K562 (cell line): Measurements from ENCODE around the gene PRICKLE2. TPM values are rescaled to one million over a fixed set of nuclear protein-coding genes. Genes with fewer than 3 reads are reported as not detected.

Experiments
- ATAC-seq: fragments of 200-7000 bp; cut with Tn5 transposase; 3 replicates; pipeline ENCODE4 v1.9.1; 2020; ENCODE audit warnings: moderate library complexity
- BruUV-seq: library from RNA; stranded (reverse); fragments of 400-500 nt; replicated peaks from 2 replicates; lab custom pipeline; 2021; lab: Mats Ljungman, UMichigan
- CTCF ChIA-PET: fragments of 300-600 bp; formaldehyde crosslinking; extraction: SDS; loops from one replicate; lab custom pipeline; 2021; ENCODE audit warnings: low intra/inter-chr PET ratio; lab: Yijun Ruan, JAX
- POLR2A ChIA-PET: fragments of 300-600, 350-650 bp; sonication (Branson Sonifier 250); formaldehyde crosslinking; extraction: SDS; loops from one replicate; lab custom pipeline; 2021; ENCODE audit warnings: antibody characterized with exemption, inconsistent platforms; lab: Yijun Ruan, JAX
- DNase-seq, 4 experiments: peaks; one replicate each; pipeline versions ENCODE4 v3.0.0 to v3.0.0-alpha.2; 2011 to 2018; ENCODE audit warnings: low spot score in 3 of 4, mixed read lengths in 3 of 4; ENCODE audit errors: extremely low read depth in 1 of 4
- FAIRE-seq: peaks from 2 replicates; lab custom pipeline; 2011; peaks lifted over from hg19 to GRCh38; lab: Jason Lieb, UNC
- H2AFZ ChIP-seq: 2 replicates; pipeline ENCODE4 v1.6.0; 2011; ENCODE audit warnings: low read depth, low read length, control low read depth, inconsistent platforms
- H3K27ac ChIP-seq: fragments of 200-600 bp; 3 replicates; pipeline ENCODE4 v1.8.0; 2011; ENCODE audit warnings: low read depth, mild to moderate bottlenecking, control low read depth, inconsistent platforms, low read length, moderate library complexity, mixed read lengths; ENCODE audit errors: extremely low read depth
- H3K27me3 ChIP-seq, 2 experiments: fragments of 300-600 bp in 1 of 2; 2 replicates in 1 of 2; 3 replicates in 1 of 2; pipeline versions ENCODE4 v1.6.0 to v1.8.0; 2011; ENCODE audit warnings: inconsistent platforms in 2 of 2, low read length in 2 of 2, mild to moderate bottlenecking in 1 of 2, mixed read lengths in 1 of 2, moderate library complexity in 1 of 2; ENCODE audit not compliant: control insufficient read depth in 2 of 2, insufficient read depth in 2 of 2
- H3K36me3 ChIP-seq: fragments of 300-600 bp; 3 replicates; pipeline ENCODE4 v1.8.0; 2011; ENCODE audit warnings: mild to moderate bottlenecking, low read length, inconsistent platforms; ENCODE audit not compliant: control insufficient read depth, insufficient read depth
- H3K4me1 ChIP-seq, 2 experiments: fragments of 200-600 bp in 1 of 2; replicated peaks in 1 of 2; 2 replicates in 1 of 2; 3 replicates in 1 of 2; pipeline versions ENCODE4 v1.5.1 to v1.8.0; 2011; ENCODE audit warnings: inconsistent platforms in 2 of 2, low read length in 2 of 2, mild to moderate bottlenecking in 1 of 2, mixed read lengths in 1 of 2, moderate library complexity in 1 of 2; ENCODE audit not compliant: control insufficient read depth in 2 of 2, insufficient read depth in 2 of 2
- H3K4me2 ChIP-seq: 2 replicates; pipeline ENCODE4 v1.6.1; 2011; ENCODE audit warnings: low read length, control low read depth, inconsistent platforms, mixed read lengths; ENCODE audit not compliant: insufficient read depth
- H3K4me3 ChIP-seq: fragments of 200-600 bp; sonication (generic), shearing (Covaris generic); 2 replicates; pipeline ENCODE4 v1.5.1; 2016; ENCODE audit warnings: control low read depth, inconsistent platforms
- H3K79me2 ChIP-seq: fragments of 200-600 bp; 3 replicates; pipeline ENCODE4 v1.8.0; 2011; ENCODE audit warnings: low read length, inconsistent platforms; ENCODE audit not compliant: control insufficient read depth, insufficient read depth
- H3K9ac ChIP-seq, 2 experiments: 2 replicates each; pipeline versions ENCODE4 v1.6.0 to v1.6.1; 2011; ENCODE audit warnings: low read depth in 2 of 2, low read length in 2 of 2, control low read depth in 1 of 2, inconsistent platforms in 1 of 2, mild to moderate bottlenecking in 1 of 2, mixed read lengths in 1 of 2; ENCODE audit not compliant: insufficient read depth in 1 of 2
- H3K9me1 ChIP-seq: one replicate; pipeline ENCODE4 v1.6.0; 2011; ENCODE audit warnings: inconsistent platforms, mild to moderate bottlenecking, low read length, moderate library complexity; ENCODE audit not compliant: control insufficient read depth, insufficient read depth
- H3K9me3 ChIP-seq: replicated peaks from 2 replicates; pipeline ENCODE4 v1.5.1; 2011; ENCODE audit warnings: low read depth, low read length, inconsistent platforms; ENCODE audit not compliant: control insufficient read depth, insufficient read depth
- H4K20me1 ChIP-seq: replicated peaks from 2 replicates; pipeline ENCODE4 v1.6.1; 2011; ENCODE audit warnings: low read length, inconsistent platforms, mixed read lengths; ENCODE audit not compliant: control insufficient read depth, insufficient read depth
- ADNP ChIP-seq: fragments of 200-800 bp; sonication (Bioruptor generic); IDR thresholded peaks from 2 replicates; pipeline ENCODE4 v1.6.1; 2016; ENCODE audit warnings: missing genetic modification characterization, missing compliant biosample characterization
- ARID2 ChIP-seq: fragments of 450-650 bp; IDR thresholded peaks from 2 replicates; pipeline ENCODE4 v1.6.1; 2017; ENCODE audit warnings: antibody characterized with exemption, mild to moderate bottlenecking
- EGR1 ChIP-seq: fragments of 450-650 bp; conservative IDR thresholded peaks from 2 replicates; pipeline ENCODE4 v1.6.1; 2017; ENCODE audit warnings: mild to moderate bottlenecking
- FOSL1 ChIP-seq: fragments of 200-800 bp; sonication (Bioruptor generic); conservative IDR thresholded peaks from 2 replicates; pipeline ENCODE4 v1.6.1; 2016; ENCODE audit warnings: missing genetic modification characterization, missing compliant biosample characterization
- IFI16 ChIP-seq: fragments of 250-450 bp; sonication (Bioruptor Pico); IDR thresholded peaks from 2 replicates; pipeline ENCODE4 v2.1.2; 2022; ENCODE audit warnings: mild to moderate bottlenecking, inconsistent platforms
- KLF1 ChIP-seq: fragments of 450-650 bp; IDR thresholded peaks from 2 replicates; pipeline ENCODE4 v1.6.1; 2016; ENCODE audit warnings: missing genetic modification characterization, missing compliant biosample characterization
- KLF16 ChIP-seq: IDR thresholded peaks from 2 replicates; pipeline ENCODE4 v1.6.1; 2016; ENCODE audit warnings: antibody characterized with exemption
- KLF6 ChIP-seq: fragments of 250-450 bp; sonication (Bioruptor Pico); IDR thresholded peaks from 2 replicates; pipeline ENCODE4 v1.4.0; 2020; ENCODE audit warnings: mild to moderate bottlenecking, moderate library complexity, borderline replicate concordance
- NCOA2 ChIP-seq, 2 experiments: fragments of 450-650 bp; IDR thresholded peaks; 2 replicates each; pipeline ENCODE4 v1.6.1; 2018; ENCODE audit warnings: mild to moderate bottlenecking in 2 of 2, moderate library complexity in 1 of 2; ENCODE audit not compliant: partially characterized antibody in 2 of 2
- NFIC ChIP-seq: fragments of 450-650 bp; IDR thresholded peaks from 2 replicates; pipeline ENCODE4 v1.6.1; 2017; ENCODE audit warnings: mild to moderate bottlenecking, inconsistent platforms
- RBM14 ChIP-seq: fragments of 200-400 bp; formaldehyde crosslinking; IDR thresholded peaks from 2 replicates; pipeline ENCODE4 v1.6.1; 2018; ENCODE audit warnings: low read depth, mild to moderate bottlenecking, low read length, moderate library complexity, borderline replicate concordance; ENCODE audit not compliant: insufficient read depth
- WGBS: fragments of 100-300 bp; shearing (Covaris generic); methylation state at CpG from one replicate; pipeline ENCODE4 v1.1.6; 2016; ENCODE audit warnings: low coverage, mixed read lengths; ENCODE audit not compliant: insufficient coverage; ENCODE audit errors: missing lambda C conversion rate; 5-methylcytosine and 5-hydroxymethylcytosine counted together
- in situ Hi-C: fragments of 300-500 bp; cut with MboI; formaldehyde crosslinking; loops from 4 replicates; pipeline ENCODE4 v1.15.0; 2018; ENCODE audit warnings: inconsistent platforms, mixed read lengths
- intact Hi-C: fragments of 100-400 bp; cut with micrococcal nuclease; formaldehyde crosslinking; loops from 2 replicates; pipeline ENCODE4 v1.14.2; 2022
- polyA plus RNA-seq, 8 experiments: library from polyadenylated mRNA; depleted of rRNA in 4 of 8; stranded (reverse) in 5 of 8; unstranded in 3 of 8; fragments of >200 nt; fragmentation: Nextera tagmentation in 2 of 8; fragmentation: Illumina TruSeq in 1 of 8; extraction: Ambion mirVana in 2 of 8; extraction: Trizol in 1 of 8; gene quantifications; 2 replicates each; pipeline versions ENCODE4 v1.2.1 to v1.2.3, GENCODE V29; 2011 to 2014; ENCODE audit warnings: inconsistent platforms in 1 of 8, missing spikeins in 1 of 8
- total RNA-seq, 7 experiments: library from RNA; depleted of rRNA in 6 of 7; stranded (reverse); fragments of >200 nt in 6 of 7; fragmentation: Illumina TruSeq in 2 of 7; extraction: Trizol in 2 of 7; gene quantifications; 2 replicates each; pipeline versions ENCODE4 v1.2.1 to v1.2.3, GENCODE V29; 2011 to 2021; ENCODE audit warnings: low replicate concordance in 1 of 7
- TF ChIP-seq, protein P1 (sequence below), 3 experiments: fragments of 200-800 bp in 1 of 3; fragments of 250-450 bp in 1 of 3; fragments of 450-650 bp in 1 of 3; sonication (Bioruptor Pico) in 1 of 3; sonication (Bioruptor generic) in 1 of 3; formaldehyde crosslinking in 1 of 3; IDR thresholded peaks; 2 replicates each; pipeline versions ENCODE4 v1.6.1 to v1.8.0; 2016 to 2022; ENCODE audit warnings: mild to moderate bottlenecking in 2 of 3, missing genetic modification characterization in 2 of 3, missing compliant biosample characterization in 1 of 3, moderate library complexity in 1 of 3
- TF ChIP-seq, protein P2 (sequence below): fragments of 200-800 bp; sonication (Bioruptor generic); IDR thresholded peaks from 2 replicates; pipeline ENCODE4 v1.6.1; 2017; ENCODE audit warnings: missing genetic modification characterization, missing compliant biosample characterization
- TF ChIP-seq, protein P3 (sequence below): fragments of 450-650 bp; conservative IDR thresholded peaks from 2 replicates; pipeline ENCODE4 v1.6.1; 2016; ENCODE audit warnings: missing genetic modification characterization, low read depth, mild to moderate bottlenecking, missing compliant biosample characterization, moderate library complexity

PRICKLE2 gene
- total and polyA plus RNA-seq, 9 of the 15 experiments (the other 6 are each of a cell fraction or from before 2014, with no cell fraction given) = 0.07 to 0.09 TPM; not detected in 7

DNA sequence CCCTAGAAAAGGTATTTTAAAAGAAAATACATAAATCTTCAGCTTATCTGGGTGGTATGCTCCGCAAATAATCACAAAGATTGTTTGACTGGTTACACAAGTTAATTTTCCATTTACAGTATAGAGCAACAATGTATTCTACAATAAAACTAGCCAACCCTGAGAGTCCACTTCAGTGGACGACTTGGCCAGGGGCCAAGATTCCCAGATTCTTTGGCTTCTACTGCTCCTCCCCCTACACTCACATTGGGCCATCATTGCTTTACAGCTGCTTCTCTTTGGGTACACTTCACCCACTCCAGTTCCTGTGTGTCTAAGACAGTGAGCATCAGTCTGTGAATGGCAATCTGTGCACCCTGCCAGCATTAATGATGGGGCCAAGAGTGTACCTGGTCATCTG, 17.2 kb upstream of the PRICKLE2 start:
- ChIA-PET CTCF (no interaction called here), POLR2A (interaction anchor here (0.7 kb wide), 1 partner anchor 51 kb away, joined by 3 read pairs; no protein-coding TSS in a partner anchor)
- no peaks in the 10 kb centered on the region for H3K9me3 ChIP-seq
- no peaks in the 10 kb centered on the region; a peak in 1 of 5 replicates for H3K4me1 ChIP-seq
- BruUV-seq = no TSS peak
- H2AFZ ChIP-seq = no peak overlapping the region
- no peak overlapping the region for H3K9ac ChIP-seq
- H3K79me2 ChIP-seq = no peaks in the 10 kb centered on the region
- H3K27ac ChIP-seq = no peak overlapping the region
- H3K4me2 ChIP-seq = no peak overlapping the region
- TF ChIP-seq, protein P1, sequence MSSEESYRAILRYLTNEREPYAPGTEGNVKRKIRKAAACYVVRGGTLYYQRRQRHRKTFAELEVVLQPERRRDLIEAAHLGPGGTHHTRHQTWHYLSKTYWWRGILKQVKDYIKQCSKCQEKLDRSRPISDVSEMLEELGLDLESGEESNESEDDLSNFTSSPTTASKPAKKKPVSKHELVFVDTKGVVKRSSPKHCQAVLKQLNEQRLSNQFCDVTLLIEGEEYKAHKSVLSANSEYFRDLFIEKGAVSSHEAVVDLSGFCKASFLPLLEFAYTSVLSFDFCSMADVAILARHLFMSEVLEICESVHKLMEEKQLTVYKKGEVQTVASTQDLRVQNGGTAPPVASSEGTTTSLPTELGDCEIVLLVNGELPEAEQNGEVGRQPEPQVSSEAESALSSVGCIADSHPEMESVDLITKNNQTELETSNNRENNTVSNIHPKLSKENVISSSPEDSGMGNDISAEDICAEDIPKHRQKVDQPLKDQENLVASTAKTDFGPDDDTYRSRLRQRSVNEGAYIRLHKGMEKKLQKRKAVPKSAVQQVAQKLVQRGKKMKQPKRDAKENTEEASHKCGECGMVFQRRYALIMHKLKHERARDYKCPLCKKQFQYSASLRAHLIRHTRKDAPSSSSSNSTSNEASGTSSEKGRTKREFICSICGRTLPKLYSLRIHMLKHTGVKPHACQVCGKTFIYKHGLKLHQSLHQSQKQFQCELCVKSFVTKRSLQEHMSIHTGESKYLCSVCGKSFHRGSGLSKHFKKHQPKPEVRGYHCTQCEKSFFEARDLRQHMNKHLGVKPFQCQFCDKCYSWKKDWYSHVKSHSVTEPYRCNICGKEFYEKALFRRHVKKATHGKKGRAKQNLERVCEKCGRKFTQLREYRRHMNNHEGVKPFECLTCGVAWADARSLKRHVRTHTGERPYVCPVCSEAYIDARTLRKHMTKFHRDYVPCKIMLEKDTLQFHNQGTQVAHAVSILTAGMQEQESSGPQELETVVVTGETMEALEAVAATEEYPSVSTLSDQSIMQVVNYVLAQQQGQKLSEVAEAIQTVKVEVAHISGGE (CRISPR knock-in tag; IDR thresholded peaks at IDR 0.05) = peak in 1 of 3 experiments; percentile 55; a peak in 1 of 6 replicates
- TF ChIP-seq RBM14 = no peak
- TF ChIP-seq, protein P2, sequence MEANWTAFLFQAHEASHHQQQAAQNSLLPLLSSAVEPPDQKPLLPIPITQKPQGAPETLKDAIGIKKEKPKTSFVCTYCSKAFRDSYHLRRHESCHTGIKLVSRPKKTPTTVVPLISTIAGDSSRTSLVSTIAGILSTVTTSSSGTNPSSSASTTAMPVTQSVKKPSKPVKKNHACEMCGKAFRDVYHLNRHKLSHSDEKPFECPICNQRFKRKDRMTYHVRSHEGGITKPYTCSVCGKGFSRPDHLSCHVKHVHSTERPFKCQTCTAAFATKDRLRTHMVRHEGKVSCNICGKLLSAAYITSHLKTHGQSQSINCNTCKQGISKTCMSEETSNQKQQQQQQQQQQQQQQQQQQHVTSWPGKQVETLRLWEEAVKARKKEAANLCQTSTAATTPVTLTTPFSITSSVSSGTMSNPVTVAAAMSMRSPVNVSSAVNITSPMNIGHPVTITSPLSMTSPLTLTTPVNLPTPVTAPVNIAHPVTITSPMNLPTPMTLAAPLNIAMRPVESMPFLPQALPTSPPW (CRISPR knock-in tag) = no peak
- TF ChIP-seq KLF16 = no peak
- no peak for TF ChIP-seq FOSL1 (tag)
- TF ChIP-seq ADNP = no peak
- TF ChIP-seq EGR1 = no peak
- TF ChIP-seq NCOA2 (IDR thresholded peaks at IDR 0.05; ENCODE audit: partially characterized antibody in 2 of 2) = no peak
- no peak for TF ChIP-seq IFI16 (CRISPR knock-in tag)
- TF ChIP-seq, protein P3, sequence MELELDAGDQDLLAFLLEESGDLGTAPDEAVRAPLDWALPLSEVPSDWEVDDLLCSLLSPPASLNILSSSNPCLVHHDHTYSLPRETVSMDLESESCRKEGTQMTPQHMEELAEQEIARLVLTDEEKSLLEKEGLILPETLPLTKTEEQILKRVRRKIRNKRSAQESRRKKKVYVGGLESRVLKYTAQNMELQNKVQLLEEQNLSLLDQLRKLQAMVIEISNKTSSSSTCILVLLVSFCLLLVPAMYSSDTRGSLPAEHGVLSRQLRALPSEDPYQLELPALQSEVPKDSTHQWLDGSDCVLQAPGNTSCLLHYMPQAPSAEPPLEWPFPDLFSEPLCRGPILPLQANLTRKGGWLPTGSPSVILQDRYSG (tag) = no peak
- no peak for TF ChIP-seq KLF1
- no peak for TF ChIP-seq ARID2
- TF ChIP-seq KLF6 (CRISPR knock-in tag) = no peak
- peak; percentile 66 for TF ChIP-seq NFIC
- H3K27me3 ChIP-seq = no peaks in the 10 kb centered on the region
- in situ Hi-C loops = no loop called here
- ATAC-seq (no peak), DNase-seq (no peak), FAIRE-seq (no peak)
- H3K9me1 ChIP-seq = no peaks in the 10 kb centered on the region
- no peak overlapping the region for H3K4me3 ChIP-seq
- 0% methylated on average over 2 of the region's 2 CpGs for WGBS
- H3K36me3 ChIP-seq = no peaks in the 10 kb centered on the region
- intact Hi-C loops = no loop called here
- no peaks in the 10 kb centered on the region for H4K20me1 ChIP-seq
